Measurements from ENCODE around the gene NAP1L4.

The NAP1L4 gene

GRCh38 chr11:2991452-2992233 lies 486 bp downstream of the NAP1L4 start:
- no peak for DNase-seq

DNA sequence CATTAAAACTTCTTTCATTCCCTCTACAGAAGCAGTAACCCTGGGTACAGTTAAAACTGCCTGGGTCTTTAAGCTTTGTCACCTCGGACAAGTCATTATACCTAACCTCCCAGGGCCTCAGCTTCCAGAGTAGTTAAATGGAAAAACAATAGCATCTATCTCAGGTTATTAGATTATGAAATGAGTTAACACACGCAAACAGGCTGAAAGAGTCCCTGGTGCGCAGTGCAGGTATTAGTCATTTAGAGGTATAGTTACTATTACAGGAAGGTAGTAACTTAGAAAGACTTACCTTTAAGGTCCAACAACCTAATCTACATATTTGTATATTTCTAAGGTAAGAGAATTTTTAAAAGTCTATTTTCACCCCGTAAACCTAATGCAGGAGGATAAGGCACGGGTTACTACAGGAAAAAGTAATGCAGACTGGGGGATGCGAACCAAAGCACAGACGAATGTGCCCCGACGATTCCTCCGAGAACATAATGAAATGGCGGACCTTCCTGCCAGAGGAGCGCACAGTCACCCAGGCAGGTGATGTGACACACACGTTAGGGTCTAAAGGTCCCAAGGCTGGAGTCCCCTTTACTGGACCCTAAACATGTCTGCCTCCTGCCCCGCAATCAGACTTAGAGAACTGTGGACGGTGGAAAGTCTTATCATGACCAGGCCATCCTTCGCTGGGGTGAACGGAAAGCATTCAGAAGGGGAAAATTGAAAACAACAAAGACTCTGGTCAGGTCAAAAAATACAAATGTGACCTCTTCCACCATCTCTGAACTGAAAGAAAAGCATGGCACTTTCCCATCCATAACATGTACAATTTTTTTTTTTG lies 1.3 kb downstream of the NAP1L4 start:
- DNase-seq, result peak; percentile 82

DNA sequence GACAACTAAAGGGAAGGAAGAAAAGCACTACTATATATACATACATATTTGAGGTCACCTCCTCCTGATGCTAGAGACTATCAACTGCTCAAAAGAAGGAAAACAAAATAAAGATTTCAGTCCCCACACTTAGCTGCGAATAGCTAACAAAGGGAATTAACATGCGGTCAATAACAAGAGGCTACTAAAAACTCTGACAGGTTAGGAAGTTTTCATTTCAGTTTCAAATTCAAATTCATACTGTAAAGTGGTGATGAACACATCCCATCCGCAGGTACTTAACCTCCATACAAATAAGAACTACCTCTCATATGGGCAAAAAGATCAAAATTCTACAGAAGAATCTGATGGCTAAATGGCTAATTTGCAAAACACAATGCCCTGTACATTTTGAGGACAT lies 2.6 kb downstream of the NAP1L4 start:
- DNase-seq, result no peak

DNA sequence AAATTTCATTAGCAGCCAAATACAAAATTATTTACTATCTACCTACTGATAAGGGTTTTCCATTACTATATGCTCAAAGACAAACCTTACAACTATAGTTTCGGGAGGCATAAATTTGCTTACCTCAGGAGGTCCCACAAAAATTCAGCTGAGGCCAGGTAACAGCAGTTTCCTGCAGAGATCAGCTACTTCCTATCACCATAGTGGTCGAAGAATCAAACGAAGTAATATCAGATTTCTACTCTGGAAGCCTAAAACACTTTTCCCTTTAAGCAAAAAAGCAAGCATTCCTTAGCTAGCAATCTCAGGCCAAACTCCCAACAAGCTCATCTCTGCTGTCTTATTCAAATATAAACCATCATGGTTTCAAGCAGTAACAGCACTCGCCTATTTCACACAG lies 3.1 kb downstream of the NAP1L4 start:
- DNase-seq, result no peak

GRCh38 chr11:2987881-2988861 lies 4.0 kb downstream of the NAP1L4 start:
- DNase-seq, result peak; percentile 76

DNA sequence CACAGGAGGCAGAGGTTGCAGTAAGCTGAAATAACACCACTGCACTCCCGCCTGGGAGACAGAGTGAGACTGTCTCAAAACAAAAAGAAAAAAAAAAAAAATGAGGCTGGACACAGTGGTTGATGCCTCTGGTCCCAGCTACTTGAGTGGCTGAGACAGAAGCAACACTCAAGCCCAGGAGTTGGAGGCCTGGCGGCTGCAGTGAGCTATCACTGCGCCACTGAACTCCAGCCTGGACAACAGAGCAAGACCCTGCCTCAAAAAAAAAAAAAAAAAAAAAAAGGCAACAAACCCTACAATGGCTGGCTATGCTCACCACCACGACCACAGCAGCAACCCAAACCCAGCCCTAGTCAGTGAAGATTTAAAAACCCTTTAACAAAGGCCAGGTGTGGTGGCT lies 8.2 kb downstream of the NAP1L4 start:
- no peak for DNase-seq

DNA sequence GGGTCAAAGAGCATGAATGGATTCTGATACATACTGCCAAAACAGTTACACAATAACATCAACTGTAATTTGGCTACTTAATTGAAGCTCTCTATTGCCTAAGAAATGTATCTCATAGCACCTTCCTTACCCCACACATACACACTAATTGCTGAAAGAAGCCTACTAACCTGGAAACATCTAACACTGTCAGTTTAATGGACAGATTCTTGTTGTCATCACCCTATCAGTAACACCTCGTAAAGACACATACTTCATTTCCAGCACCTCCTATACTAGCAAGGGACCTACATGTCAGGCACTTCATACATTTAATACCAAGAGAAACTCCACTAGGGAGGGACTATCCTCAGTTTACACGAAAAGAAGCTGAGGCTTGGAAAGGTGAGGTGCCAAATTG lies 9.9 kb downstream of the NAP1L4 start:
- DNase-seq, result no peak

GRCh38 chr11:2981130-2981529 lies 11.0 kb downstream of the NAP1L4 start:
- DNase-seq, result no peak

GRCh38 chr11:2980168-2980840 lies 11.8 kb downstream of the NAP1L4 start:
- no peak for DNase-seq

GRCh38 chr11:2977113-2977512 lies 15.0 kb downstream of the NAP1L4 start:
- DNase-seq, result no peak

- no peak for DNase-seq
Measured at GRCh38 chr11:2976294-2977063, 15.7 kb downstream of the NAP1L4 start.

GRCh38 chr11:2975594-2975993 lies 16.5 kb downstream of the NAP1L4 start:
- DNase-seq, result peak; percentile 74

GRCh38 chr11:2974272-2974671 lies 17.9 kb downstream of the NAP1L4 start:
- DNase-seq, result no peak

DNA sequence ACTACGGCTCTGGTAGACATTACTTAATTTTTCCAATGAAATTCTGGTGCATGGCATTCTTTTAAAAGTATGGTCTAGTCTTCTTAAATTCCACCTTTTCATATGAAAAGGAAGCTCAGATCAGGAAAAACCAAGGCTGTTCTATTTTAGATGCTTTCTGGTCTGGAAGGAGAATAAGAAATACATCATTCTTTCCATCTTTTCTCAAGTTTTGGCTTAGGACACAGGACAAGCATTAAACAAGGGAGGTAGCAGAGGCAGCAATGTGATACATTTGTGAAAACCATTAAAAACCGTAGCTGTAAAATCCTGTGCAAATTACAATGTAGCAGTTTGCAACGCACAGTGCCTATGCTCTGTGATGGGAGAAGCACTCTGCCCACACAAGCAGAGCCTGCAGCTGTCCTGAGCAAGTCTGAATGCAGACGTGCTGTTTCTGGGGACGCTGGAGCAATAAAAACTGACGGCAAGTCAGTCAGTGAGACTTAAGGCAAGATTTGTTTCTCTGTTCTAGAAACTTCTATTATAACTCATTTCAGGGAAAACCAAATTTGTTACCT lies 23.7 kb downstream of the NAP1L4 start:
- DNase-seq, result no peak

DNA sequence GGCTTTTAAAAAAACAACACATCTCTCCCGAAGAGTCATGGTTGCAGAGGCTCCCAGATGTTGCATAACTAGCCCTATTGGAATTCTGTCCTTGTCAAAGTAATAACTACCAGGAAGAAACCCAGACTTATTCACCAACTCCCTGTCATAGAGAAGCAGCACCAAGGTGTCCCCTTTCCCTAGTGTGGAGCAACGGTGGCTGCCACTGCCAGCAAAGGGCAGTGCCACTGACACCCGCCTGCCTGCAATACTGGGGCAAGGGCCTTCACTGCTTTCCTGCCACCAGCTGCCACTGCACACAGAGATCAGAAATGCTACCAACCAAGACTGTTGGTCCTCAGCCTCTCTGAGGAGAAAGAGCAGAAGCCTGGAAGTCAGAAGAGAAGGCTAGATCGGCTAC lies 27.3 kb downstream of the NAP1L4 start:
- DNase-seq, result no peak

DNA sequence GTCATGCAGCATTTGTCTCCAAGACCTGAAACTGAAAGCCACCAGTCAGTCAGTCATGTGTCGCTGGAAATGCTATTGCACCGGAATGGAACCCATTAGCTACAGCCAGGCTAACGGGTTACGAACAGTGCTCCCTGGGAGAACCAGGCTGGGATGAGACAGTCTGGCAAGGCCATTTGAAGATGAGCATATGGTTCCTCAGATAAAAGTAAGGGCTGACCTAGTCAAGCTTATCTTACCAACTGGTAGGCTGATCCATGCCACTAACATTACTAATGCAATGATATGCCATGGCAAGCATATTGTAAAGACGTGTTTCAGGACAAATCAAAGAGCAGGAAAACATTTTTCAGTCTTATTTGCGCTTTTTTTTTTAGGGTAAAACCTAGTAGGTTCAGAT lies 28.4 kb downstream of the NAP1L4 start:
- DNase-seq, result no peak

DNA sequence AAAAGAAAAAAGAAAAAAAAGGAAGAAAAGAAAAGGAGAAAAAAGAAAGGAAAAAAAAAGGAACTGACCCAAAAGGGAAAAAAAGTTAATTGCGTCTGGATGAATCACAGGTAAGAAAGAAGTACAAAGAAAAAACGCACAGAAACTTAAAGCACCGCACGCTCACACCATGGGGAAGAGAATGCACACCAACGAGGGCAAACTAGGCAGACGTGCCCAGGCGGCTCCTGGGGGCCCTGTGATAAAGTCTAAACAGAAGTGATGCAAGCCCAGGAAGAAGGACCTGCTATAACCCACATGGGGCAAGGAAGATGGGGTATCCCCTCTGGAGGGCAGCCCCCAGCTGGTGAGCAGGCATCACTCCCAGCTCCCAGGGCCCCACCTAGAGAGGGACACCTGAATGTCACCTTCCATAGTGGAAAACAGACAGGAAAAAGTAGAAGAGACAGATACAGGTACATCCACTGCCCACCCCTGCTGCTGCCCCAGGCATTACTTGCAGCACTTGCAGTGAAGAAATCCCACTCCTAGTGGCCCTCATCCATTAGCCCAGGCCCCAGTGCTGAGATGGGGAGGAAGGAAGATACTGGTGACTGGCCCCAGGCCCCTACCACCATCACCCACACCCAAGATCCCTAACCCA lies 28.9 kb downstream of the NAP1L4 start:
- no peak for DNase-seq

DNA sequence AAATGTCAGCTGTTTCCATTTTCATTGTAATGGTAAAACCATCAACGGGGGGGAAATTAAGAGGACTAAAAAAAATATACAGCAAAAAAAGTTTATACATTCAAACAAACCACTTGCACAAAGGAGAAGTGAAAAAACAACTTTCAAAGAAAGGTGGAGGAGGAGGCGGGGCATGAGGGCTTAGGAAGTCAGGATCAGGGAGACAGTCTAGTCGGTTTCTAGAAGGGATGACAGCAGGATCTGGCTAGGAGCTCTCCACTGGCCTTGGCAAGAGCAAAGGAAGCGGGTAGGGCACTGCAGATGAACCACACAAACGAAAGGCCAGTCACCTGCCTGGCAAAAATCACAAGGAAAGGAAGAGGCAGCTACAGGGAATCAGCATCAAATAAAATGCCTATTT lies 31.0 kb downstream of the NAP1L4 start:
- DNase-seq, result no peak

DNA sequence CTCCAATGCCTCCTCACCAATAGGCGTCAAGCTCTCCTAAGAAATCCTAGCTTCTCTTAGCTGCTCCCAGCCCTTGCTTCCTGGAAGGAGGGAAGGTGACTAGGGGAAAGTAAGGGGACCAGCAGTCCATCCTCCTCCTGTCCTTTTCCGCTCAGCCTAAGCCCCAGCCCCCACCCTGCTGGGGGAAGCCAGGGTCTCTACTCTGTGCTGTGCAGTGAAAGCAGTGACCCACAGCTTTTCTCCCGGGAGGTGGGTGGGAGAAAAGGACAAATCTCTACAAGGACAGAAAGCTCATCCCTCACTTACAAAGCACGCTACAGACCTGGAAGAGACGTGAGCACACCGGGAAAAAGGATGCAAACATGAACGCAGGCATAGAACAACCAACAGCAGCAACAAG lies 32.0 kb downstream of the NAP1L4 start:
- peak; percentile 36 for DNase-seq

- DNase-seq, result no peak
Measured at GRCh38 chr11:2958251-2958650, 33.9 kb downstream of the NAP1L4 start.
